ENCODE results near the gene TNS3. TPM values are rescaled to one million over a fixed set of nuclear protein-coding genes. Genes with fewer than 3 reads are reported as not detected.
A peak's percentile ranks its signal among the peaks of the same experiment; 100 is the strongest.

The TNS3 gene
- total RNA-seq, 3 donors from 2014 or later = 69.1 to 98.9 (median 69.9) TPM

GRCh38 chr7:47461746-47462145 is 120.2 kb downstream of the TNS3 start:
- DNase-seq = no peak
- ATAC-seq = no peak
- intact Hi-C loops (cut with DNase I, micrococcal nuclease) = no loop called here
- H3K4me3 ChIP-seq = no peak overlapping the region
- H3K4me1 ChIP-seq (ENCODE audit: low read depth) = peaks cover 33% of the 10 kb centered on the region
- TF ChIP-seq CTCF (IDR thresholded peaks at IDR 0.05) = no peak
- H3K36me3 ChIP-seq (ENCODE audit: low read depth) = no peaks in the 10 kb centered on the region
- H3K9me3 ChIP-seq = no peaks in the 10 kb centered on the region

GRCh38 chr7:47461161-47461560 is 120.8 kb downstream of the TNS3 start:
- intact Hi-C loops (cut with DNase I, micrococcal nuclease) = no loop called here
- Histone ChIP-seq H3K9me3 (no peaks in the 10 kb centered on the region), H3K36me3 (ENCODE audit: low read depth) (no peaks in the 10 kb centered on the region), H3K4me3 (no peak overlapping the region), H3K4me1 (ENCODE audit: low read depth) (peaks cover 34% of the 10 kb centered on the region)
- no peak for TF ChIP-seq CTCF (IDR thresholded peaks at IDR 0.05)
- DNase-seq (peak in 1 of 3 donors; percentile 62), ATAC-seq (peak; percentile 8)

GRCh38 chr7:47460251-47460989 is 121.5 kb downstream of the TNS3 start:
- peaks cover 29% of the 10 kb centered on the region for H3K4me1 ChIP-seq (ENCODE audit: low read depth)
- ATAC-seq = peak; percentile 92
- H3K4me3 ChIP-seq = no peak overlapping the region
- peak; percentile 87 to 91 (median 90) for DNase-seq
- intact Hi-C loops (cut with DNase I, micrococcal nuclease) = no loop called here
- no peaks in the 10 kb centered on the region for H3K9me3 ChIP-seq
- no peaks in the 10 kb centered on the region for H3K36me3 ChIP-seq (ENCODE audit: low read depth)
- no peak for TF ChIP-seq CTCF (IDR thresholded peaks at IDR 0.05)

GRCh38 chr7:47458486-47458885 is 123.4 kb downstream of the TNS3 start:
- Histone ChIP-seq H3K9me3 (no peaks in the 10 kb centered on the region), H3K4me3 (no peak overlapping the region), H3K4me1 (ENCODE audit: low read depth) (peaks cover 47% of the 10 kb centered on the region), H3K36me3 (ENCODE audit: low read depth) (no peaks in the 10 kb centered on the region)
- ATAC-seq (no peak), DNase-seq (no peak)
- no peak for TF ChIP-seq CTCF (IDR thresholded peaks at IDR 0.05)
- intact Hi-C loops (cut with DNase I, micrococcal nuclease) = no loop called here

GRCh38 chr7:47458057-47458456 is 123.9 kb downstream of the TNS3 start:
- ATAC-seq (peak; percentile 30), DNase-seq (no peak)
- H3K9me3 ChIP-seq = no peaks in the 10 kb centered on the region
- peaks cover 51% of the 10 kb centered on the region for H3K4me1 ChIP-seq (ENCODE audit: low read depth)
- H3K4me3 ChIP-seq = no peak overlapping the region
- TF ChIP-seq CTCF (IDR thresholded peaks at IDR 0.05) = no peak
- intact Hi-C loops (cut with DNase I, micrococcal nuclease) = no loop called here
- no peaks in the 10 kb centered on the region for H3K36me3 ChIP-seq (ENCODE audit: low read depth)

All from mucosa of descending colon (tissue), 3 donors.